ENCODE measurements around the gene SPACA7. TPM values are rescaled to one million over a fixed set of nuclear protein-coding genes. Genes with fewer than 3 reads are reported as not detected.

SPACA7 gene
- total and polyA plus RNA-seq, 11 donors = not detected

DNA sequence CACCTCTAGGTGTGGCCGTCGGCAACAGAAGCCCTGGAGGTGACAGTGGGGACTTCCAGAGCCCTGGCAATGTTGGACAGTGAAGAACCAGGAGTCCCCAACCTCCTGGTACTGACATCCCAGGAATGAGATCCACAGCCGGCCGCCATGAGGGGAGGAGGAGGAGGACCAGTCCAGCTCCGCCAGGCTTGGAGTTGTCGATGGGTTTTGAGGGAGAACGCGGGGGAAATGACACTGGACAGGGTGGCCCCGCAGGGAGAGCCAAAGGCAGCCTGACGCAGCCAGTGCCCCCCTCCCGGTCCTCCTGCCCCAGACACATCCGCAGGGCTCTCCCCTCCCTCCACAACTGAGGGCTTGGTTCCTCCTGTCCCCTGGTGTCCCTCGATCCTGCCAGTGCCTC is 57.9 kb downstream of the SPACA7 start:
- no peak for TF ChIP-seq POLR2A (IDR thresholded peaks at IDR 0.05)
- TF ChIP-seq, protein P1, sequence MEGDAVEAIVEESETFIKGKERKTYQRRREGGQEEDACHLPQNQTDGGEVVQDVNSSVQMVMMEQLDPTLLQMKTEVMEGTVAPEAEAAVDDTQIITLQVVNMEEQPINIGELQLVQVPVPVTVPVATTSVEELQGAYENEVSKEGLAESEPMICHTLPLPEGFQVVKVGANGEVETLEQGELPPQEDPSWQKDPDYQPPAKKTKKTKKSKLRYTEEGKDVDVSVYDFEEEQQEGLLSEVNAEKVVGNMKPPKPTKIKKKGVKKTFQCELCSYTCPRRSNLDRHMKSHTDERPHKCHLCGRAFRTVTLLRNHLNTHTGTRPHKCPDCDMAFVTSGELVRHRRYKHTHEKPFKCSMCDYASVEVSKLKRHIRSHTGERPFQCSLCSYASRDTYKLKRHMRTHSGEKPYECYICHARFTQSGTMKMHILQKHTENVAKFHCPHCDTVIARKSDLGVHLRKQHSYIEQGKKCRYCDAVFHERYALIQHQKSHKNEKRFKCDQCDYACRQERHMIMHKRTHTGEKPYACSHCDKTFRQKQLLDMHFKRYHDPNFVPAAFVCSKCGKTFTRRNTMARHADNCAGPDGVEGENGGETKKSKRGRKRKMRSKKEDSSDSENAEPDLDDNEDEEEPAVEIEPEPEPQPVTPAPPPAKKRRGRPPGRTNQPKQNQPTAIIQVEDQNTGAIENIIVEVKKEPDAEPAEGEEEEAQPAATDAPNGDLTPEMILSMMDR (IDR thresholded peaks at IDR 0.05) = no peak
- Histone ChIP-seq H3K36me3 (no peaks in the 10 kb centered on the region), H3K9me3 (peaks cover 0 to 29% (median 13%) of the 10 kb centered on the region in 12 donors), H3K27me3 (peaks cover 0 to 12% (median 0%) of the 10 kb centered on the region in 9 donors), H3K4me3 (no peak overlapping the region), H3K4me1 (no peaks in the 10 kb centered on the region), H3K27ac (no peak overlapping the region)
- intact Hi-C loops (cut with DNase I) = no loop called here
- 82 to 85% (median 84%) methylated on average over 11 to 13 of the region's 13 CpGs for WGBS, 4 donors
- no peak for DNase-seq
- ATAC-seq = no peak

DNA sequence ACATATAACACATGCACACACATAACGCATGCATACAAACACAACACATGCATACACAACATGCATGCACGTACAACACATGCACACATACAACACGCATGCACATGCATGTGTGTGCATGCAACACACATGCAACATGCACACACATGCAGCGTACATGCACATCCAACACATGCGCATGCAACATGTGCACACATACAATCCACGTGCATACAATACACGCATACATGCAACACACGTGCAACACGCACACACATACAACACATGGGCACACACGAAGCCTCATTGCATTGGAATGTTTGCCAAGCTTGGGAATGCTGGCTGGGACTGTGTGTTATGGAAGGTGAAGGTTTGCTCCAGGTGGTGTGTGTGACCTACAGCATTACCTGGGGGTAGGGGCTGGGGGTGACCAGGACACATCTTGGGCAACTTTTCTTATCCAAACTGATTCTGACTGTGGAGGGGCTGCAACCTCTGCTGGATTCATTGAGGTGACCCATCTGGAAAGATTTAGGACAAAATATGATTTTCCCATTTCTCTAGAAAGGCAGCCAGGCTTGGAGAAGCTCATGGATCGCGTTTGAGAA is 58.9 kb downstream of the SPACA7 start:
- peaks cover 0 to 21% (median 7%) of the 10 kb centered on the region in 12 donors for H3K9me3 ChIP-seq
- no peak for ATAC-seq
- no peaks in the 10 kb centered on the region for H3K36me3 ChIP-seq
- TF ChIP-seq, protein P1 (IDR thresholded peaks at IDR 0.05) = no peak
- no peak for TF ChIP-seq POLR2A (IDR thresholded peaks at IDR 0.05)
- WGBS, 4 donors = 82 to 84% (median 83%) methylated on average over 12 of the region's 12 CpGs
- peaks cover 0 to 21% (median 2%) of the 10 kb centered on the region in 9 donors for H3K27me3 ChIP-seq
- H3K4me3 ChIP-seq = no peak overlapping the region
- no peaks in the 10 kb centered on the region for H3K4me1 ChIP-seq
- intact Hi-C loops (cut with DNase I) = no loop called here
- DNase-seq = no peak
- H3K27ac ChIP-seq = no peak overlapping the region

DNA sequence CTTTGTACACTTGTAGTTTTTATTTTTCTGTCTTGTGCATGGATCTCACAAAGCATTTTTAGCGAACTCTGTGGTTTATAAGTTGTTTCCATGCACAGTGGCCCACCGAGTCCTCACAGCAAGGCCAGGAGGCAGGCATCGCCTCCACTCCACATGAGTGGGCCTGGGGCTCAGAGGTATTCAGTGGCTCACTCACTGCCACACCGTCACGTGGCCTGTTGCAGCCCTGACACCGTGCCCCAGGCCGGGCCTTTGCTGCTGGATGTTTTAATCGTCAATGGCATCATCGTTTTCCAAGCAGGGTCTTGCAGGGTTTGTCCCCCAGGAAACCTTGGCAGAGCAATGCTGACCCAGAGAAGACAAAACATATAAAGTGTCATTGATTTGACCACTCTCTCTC is 59.8 kb downstream of the SPACA7 start:
- no peak overlapping the region for H3K27ac ChIP-seq
- H3K4me3 ChIP-seq = no peak overlapping the region
- peaks cover 0 to 31% (median 5%) of the 10 kb centered on the region in 9 donors for H3K27me3 ChIP-seq
- peaks cover 0 to 17% (median 5%) of the 10 kb centered on the region in 12 donors for H3K9me3 ChIP-seq
- intact Hi-C loops (cut with DNase I) = no loop called here
- no peak for ATAC-seq
- H3K36me3 ChIP-seq = no peaks in the 10 kb centered on the region
- H3K4me1 ChIP-seq = no peaks in the 10 kb centered on the region
- TF ChIP-seq POLR2A (IDR thresholded peaks at IDR 0.05) = no peak
- TF ChIP-seq, protein P1 (IDR thresholded peaks at IDR 0.05) = no peak
- DNase-seq = no peak
- 79 to 85% (median 82%) methylated on average over 9 of the region's 9 CpGs for WGBS, 4 donors

DNA sequence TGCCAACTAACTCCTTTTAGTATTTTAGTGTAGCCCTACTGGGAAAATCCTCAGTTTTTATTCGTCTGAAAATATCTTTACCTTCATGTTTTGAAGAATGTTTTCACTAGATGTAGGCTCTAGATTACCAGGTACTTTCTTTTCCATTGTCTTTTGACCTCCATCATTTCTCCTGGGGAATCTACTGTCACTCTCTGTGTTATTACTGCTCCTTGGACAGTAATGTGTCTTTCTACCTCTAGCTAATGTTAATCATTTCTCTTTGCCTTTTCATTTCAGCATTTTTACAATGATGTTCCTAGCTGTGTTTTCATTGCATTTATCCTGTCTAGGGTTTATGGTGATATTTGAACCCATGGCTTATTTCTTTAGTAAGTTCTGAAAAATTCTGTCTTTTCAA is 61.9 kb downstream of the SPACA7 start:
- DNase-seq (no peak), ATAC-seq (no peak)
- H3K4me3 ChIP-seq = no peak overlapping the region
- peaks cover 0 to 42% (median 15%) of the 10 kb centered on the region in 9 donors for H3K27me3 ChIP-seq
- no peaks in the 10 kb centered on the region for H3K4me1 ChIP-seq
- H3K27ac ChIP-seq = no peak overlapping the region
- intact Hi-C loops (cut with DNase I) = no loop called here
- TF ChIP-seq, protein P1 (IDR thresholded peaks at IDR 0.05) = no peak
- TF ChIP-seq POLR2A (IDR thresholded peaks at IDR 0.05) = no peak
- peaks cover 0 to 17% (median 5%) of the 10 kb centered on the region in 12 donors for H3K9me3 ChIP-seq
- no peaks in the 10 kb centered on the region for H3K36me3 ChIP-seq
- WGBS, 4 donors = 67 to 74% (median 67%) methylated on average over 1 of the region's 1 CpG
